Left kidney (tissue), 2 donors: ENCODE results near the gene PPP6R3. TPM values are rescaled to one million over a fixed set of nuclear protein-coding genes. Genes with fewer than 3 reads are reported as not detected.
"Not testable (repeated sequence)": the region's sequence is repeated elsewhere in the genome, so short reads cannot be mapped to it uniquely, and the experiment has no call there.

Experiments used
- DNase-seq: peaks from one replicate; pipeline ENCODE4 v3.0.0-alpha.2; 2013
- polyA plus RNA-seq: library from polyadenylated mRNA; unstranded; fragments of 120-200 nt; gene quantifications from one replicate; pipeline ENCODE4 v1.2.1, GENCODE V29; 2013; ENCODE audit not compliant: insufficient read length

PPP6R3 gene
- polyA plus RNA-seq, 1 donor: 133 TPM

DNA sequence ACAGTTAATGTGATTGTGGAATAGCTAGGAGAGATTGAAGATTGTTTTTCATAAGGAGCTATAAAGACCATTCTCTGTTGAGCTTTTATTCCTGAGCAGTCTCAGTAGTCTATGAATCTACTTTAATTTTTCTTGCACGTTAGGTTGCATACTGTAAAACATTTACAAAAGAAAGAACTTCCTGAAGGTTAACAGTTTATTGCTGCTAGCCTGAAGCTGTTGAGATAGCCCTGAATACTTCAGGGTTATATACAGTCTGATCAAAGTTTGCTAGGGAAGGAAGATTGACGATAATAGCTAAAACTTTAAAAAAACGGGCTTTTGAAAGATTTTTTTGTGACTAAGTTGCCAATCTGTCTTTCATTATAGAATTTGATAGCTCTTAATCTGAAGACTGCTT is 64.8 kb downstream of the PPP6R3 start:
- DNase-seq: no peak

DNA sequence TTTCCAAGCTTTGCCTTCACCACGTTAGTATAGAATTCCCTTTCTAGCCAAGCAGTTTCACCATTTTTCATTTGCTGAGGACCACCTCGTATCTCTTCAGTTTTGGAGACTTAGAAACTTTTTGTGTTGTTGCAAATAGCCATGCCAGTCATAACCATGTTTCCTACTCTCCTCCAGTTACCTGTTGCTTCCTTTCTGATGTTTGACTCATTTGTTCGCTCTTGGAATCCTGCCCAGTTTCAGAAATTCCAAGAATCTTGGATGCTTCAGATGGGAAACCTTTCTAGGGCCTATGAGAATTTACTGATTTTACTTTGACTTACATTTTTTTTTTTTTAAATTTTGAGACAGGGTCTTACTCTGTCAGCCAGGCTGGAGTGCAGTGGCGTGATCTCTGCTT is 65.4 kb downstream of the PPP6R3 start:
- no peak for DNase-seq

DNA sequence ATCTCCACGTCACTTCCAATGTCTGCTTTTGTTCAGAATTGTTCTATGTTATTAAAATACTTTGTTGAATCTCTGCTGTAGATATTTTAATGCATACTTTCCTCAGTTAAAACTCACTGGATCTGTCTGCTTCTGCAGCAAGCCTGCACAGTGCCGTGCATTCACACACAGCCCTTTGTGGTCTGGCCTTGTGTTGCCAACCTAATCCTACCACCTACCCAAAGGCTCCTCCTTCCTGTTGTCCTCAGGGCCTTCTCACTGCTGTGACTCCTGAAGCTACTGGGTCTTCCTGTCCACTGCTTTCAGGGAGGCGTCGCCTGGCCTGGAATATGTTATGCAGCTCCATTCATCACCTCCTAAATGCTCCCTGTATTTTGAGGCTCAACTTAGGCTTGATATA is 67.0 kb downstream of the PPP6R3 start:
- DNase-seq: no peak

DNA sequence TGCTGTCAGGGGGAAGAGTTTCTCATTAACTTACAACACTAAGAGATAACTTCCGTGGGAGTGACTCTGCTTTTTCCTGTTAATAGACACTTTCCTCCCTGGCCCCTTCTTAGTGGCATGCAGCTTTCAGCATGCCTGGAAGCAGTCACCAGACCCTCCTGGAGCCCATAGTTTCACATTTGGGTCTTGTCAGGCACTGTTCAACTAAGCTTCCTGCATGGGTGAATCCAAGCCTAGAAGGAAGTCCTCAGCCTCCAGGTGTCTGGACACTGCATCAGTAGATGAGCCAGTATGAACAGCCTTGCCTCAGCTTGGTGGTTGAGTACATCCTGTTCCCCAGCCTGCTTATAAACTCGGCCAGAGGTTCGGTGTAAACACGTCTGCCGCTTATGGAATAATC is 68.1 kb downstream of the PPP6R3 start:
- peak; percentile 12 for DNase-seq

DNA sequence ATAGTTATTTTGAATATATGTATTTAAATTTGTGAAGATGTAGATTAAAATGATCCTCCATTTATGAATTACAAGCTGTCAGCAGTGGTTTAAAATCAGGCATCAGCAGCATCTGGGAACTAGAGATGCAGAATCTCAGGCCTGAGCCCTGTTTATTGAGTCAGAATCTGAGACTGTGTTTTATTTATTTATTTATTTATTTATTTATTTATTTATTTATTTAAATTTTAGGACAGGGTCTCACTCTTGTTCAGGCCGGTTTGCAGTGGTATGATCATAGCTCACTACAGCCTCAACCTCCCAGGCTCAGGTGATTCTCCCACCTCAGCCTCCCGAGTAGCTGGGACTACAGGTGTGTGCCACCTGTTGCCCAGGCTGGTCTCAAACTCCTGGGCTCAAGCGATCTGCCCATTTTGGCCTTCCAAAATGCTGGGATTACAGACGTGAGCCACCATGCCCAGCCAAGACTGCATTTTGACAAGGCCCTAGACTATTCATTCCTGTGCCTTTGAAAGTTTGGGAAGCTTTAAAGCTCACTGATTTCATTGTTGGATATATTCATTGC is 70.7 kb downstream of the PPP6R3 start:
- no peak for DNase-seq

DNA sequence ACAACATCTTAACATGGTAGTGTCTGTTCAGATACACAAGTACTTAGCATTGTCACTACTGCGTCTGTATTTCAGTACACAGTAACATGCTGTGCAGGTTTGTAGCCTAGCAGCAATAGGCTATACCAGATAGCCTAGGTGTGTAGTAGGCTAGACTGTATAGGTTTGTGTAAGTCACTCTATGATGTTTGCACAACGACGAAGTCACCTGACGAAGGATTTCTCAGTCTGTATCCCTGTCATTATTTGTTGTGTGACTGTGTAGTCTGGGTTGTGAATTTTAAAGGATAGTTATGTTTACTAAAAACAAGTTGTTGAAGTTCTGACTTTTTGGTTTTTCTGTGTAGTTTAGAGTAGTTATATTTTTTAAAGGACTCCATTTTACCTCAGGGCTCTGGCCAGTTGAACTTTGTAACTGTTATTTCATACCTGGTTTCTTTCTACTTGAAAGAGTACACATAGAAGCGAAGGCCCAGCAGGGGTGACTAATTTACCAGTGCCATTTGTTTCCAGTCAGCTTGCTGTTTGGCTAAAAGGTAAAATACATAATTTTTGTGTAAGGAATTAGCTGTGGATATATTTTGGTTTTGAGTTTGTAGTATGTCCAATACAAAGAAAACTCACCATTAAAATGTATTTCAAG is 72.3 kb downstream of the PPP6R3 start:
- DNase-seq: no peak

DNA sequence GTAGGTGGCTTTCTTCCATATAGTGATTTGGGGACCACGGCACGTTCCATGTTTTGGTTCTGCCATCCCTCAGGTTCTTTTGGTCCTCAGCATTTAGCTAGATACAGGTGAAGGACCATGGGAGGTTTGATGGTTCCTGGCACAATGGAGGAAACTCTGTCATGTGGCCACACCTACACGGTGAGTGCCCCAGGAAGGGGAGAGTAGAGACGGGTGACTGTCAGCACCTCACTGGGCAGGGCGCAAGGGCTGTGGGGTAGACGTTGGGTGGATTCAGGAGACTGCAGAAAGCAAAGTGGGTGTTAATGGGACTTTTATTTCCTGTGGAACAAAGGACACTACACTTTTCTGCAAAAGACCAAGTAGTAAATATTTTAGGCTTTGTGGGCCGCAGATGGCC is 73.4 kb downstream of the PPP6R3 start:
- no peak for DNase-seq

DNA sequence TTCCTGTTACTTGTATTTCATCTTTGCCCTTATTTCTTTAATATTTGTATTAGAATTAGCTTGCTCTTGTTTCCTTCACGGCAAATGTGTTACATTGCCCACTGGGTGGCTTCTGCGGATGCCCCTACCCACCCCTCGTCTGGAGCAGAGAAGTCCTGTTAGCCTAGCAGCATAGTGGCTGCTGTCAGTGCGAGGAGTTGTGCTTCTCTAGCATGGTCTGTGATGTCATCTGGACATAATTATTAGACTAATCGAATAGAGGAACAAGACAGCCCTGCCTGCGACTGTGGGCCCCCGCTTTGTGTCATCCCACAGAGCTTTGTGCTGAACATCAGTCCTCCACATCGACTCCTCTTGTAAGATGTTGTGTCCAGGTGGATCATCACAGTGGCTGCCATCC is 74.5 kb downstream of the PPP6R3 start:
- no peak for DNase-seq

DNA sequence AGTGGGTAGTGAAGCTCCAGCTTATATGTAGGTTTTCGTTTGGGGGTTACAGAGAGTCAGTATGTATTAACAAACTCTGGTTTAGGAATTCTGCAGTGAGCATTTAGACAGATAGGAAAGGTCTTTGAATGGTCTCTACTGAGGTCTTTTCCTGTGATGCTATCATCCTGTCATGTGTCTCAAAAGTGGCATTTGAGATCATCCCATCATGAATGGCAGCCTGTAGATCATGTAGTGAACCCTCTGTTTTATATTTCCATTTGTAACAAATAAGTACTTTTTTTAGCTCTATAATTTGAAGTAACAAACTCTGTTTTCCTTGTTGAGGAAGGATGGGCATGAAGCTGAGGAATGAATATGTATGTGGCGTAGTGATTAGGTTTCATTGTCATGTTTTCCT is 76.2 kb downstream of the PPP6R3 start:
- DNase-seq: no peak

DNA sequence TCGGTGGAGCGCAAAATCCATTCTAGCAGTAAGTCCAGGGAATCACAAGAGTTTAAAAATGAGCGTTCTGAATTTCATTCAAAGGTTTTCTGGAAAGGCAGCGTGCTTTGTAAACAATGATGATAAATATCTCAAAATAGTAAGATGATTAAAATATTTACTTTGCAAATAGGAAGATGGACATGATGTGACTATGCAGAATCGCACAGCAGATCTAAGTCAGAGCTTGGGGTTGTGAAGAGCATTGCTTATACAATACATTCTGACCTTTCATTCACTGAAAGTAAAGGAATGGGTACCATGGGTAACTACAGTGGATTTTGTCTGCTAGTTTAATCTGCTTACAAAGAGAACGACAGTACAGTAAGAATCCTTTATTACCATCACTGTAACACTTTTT is 77.5 kb downstream of the PPP6R3 start:
- no peak for DNase-seq

DNA sequence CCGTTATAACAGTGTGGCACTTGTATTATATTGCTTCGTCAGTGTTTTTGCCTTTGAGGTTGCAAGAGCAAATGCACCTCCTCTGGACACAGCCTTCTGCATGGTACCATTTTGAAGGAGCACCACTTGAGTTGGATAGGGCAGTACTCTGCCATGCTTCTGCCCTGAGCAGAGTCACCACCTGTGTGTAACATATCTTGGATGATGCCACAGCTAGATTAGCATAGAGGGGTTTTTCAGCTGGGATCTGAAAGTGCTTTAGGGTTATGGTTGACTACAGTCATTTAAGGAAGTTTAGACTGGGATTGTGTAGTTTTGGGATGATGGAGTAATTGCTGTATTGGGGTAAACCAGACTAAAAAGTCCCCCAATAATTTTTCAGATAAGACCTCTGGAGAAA is 78.8 kb downstream of the PPP6R3 start:
- DNase-seq: no peak

DNA sequence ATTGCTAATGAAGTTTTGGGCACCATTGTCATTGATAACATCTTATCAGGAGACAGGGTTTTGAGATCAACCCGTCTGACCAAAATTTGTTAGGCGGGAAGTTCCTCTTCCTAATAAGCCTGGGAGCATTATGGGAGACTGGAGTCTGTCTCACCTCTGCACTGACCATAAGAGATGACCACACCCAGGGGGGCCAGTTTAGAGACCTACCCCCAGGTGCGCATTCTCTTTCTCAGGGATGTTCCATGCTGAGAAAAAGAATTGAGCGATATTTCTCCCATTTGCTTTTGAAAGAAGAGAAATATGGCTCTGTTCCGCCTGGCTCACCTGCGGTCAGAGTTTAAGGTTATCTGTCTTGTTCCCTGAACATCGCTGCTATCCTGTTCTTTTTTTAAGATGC is 80.0 kb downstream of the PPP6R3 start:
- not testable (repeated sequence) for DNase-seq

DNA sequence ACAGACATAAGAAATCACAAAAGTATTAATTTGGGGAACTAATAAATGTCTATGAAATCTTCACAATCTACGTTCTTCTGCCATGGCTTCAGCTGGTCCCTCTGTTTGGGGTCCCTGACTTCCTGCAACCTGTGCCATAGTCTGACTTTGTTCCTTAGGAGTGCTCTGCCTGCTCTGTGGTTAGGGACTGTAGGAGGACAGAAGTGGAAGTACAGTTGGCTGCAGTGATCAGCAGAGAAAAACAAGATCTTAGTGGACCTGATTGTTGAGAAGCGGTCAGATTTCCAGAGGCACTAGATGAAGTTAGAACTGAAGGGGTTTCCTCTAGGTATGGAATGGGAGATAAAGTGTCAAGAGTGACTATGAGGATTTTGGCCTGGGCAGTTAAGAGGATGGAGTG is 80.6 kb downstream of the PPP6R3 start:
- DNase-seq: no peak

DNA sequence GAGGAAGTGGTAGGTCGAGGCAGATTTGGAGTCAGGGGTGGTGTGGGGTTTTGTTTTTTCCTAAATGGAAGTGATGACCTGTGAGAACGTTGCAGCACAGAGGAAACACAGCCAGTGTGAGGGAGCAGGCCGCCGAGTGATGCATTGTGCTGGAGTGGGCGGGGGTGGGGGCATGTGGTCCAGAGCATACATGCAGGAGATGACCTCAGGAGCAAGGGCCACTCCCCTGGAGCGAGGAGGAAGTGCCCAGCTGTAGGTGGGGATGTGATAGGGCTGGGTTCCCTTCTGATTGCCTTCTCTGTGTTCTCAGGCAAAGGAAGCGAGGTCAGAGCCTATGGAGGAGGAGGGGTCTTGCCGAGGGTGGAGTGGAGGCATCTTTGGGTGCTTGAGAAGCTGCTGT is 81.4 kb downstream of the PPP6R3 start:
- DNase-seq: no peak

DNA sequence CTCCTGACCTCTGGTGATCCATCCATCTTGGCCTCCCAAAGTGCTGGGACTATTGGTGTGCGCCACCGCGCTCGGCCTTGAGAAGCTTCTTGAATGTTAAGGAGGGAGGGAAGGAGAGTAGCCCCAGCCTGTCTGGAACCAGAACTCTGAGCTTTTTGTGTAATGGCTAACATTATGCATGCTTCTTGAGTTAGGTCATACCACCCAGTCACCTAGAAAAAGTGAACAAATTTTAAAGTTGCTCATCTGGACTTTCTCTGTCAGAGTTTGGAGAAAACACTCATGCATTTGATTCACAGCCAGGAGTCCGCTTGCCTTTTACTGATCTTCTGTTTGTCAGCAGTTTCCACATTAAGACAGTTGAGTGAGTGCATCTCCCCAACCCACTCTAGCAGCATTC is 82.1 kb downstream of the PPP6R3 start:
- DNase-seq: no peak

DNA sequence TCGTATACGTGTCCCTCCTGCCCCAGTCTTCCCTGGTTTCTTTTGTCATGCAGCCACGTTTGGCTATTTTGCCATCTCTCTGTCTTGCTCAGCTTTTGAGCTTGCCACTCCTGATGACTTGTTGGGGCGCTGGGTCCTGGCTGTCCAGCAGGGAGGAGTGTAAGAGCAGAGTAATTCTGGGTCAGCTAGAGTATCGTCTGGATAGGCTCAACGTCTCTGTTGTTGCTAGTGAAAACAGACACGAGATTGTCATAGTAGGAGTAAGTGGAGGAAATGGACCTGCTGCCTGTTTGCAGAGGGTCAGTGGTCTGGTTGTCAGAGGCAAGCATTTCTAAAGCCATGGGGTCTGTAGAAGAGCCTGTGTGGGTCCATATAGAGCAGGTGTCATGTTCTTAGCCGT is 83.0 kb downstream of the PPP6R3 start:
- no peak for DNase-seq

DNA sequence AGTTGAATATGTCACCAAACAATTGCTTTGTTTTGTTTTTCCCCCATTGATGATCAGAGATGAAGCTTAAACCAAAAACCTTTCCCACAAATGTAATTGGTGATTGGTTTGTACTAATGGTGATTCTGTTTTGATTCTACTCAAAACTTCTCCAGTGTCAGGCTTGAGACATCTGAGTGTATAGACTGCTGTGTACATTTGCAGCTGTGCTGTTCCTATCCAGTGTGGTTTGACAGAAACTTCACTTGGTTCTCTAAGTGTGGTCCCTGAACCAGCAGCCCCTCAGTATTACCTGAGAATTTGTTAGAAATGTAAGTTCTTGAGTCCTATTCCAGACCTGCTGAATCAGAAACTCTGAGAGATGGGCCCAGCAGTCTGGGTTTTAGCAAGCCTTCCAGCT is 84.8 kb downstream of the PPP6R3 start:
- no peak for DNase-seq

DNA sequence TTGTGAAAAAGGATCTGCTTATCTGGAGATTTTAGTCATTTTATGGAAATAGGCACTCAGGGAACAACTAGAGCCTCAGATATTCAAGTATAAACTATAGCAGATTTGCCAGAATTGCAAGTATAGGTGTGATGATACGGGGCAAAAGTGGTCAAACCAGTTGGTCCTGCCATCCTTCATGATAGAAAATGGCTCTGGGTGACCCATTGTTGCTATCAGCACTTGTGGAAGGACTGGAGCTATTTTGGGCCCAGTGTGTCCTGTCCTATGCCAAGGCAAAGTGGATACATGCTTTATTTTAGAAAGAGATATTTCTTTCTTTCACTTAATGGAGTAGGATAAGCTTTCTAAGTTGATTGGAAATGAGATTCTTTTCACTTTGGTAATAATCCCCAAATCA is 85.2 kb downstream of the PPP6R3 start:
- no peak for DNase-seq

DNA sequence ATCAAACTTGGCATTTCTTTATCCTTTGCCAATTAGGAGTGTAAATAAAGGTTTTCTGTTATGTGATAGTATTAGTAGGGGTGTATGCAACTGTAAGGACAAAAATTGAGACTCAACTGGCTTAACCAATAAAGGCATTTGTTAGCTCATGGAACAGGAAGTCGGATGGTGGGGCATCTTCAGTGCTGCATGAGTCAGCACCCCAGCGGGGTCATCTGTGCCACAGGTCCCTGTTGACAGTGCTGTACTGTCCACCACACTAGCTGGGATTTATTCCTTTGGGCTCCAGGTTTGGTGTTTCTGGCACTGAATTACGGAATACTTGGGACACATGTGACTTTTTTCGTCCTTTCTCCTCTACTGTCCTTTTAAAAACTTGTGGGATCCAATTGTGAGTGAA is 86.0 kb downstream of the PPP6R3 start:
- DNase-seq: no peak

DNA sequence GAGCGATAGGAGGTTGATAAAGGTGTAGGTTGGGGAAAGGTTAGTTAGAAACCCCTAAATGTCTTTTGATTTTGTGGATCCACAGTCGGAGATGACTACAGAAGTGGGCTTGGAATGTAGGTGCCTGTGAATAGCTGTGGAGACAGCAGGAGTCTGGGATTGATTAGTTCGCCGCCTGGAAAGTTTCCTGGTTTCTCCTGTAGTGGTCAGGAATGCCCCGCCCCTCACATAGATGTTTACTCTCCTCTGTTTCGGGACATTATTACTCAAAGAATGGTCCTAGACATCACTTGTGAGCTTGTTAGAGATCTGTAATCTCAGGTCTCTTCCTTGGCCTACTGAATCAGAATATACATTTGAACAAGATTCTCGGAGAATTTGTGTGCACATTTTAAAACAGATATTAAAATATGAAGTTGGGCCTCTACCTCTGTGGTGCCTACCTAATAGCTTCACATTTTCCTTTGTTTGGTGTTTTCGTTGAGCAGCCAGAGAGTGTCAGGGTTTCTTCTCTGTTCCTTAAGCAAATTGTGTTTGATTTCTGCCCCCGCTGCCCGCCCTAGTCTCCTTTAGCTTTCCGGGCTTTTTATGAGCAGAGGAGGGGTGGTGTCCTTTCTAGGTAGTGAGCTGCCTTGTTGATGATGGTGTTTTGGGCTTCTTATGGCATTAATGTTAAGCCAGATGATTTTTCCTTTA is 89.4 kb downstream of the PPP6R3 start:
- DNase-seq: no peak

DNA sequence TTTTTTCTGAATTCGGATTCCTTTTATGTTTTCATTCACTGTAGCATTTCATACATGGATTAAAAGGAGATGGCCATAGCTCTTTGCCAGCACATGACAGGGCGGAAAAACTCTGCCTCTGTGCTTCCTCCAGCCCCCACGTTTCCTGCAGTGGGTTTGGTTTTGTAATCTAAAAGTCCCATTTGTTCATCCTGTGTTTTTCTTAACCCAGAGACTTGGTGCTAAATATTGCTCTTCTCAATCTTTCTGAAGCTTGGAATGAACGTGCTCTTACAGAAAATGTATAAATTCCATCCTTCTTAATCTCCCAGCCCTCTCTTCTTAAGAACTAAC is 89.9 kb downstream of the PPP6R3 start:
- no peak for DNase-seq

DNA sequence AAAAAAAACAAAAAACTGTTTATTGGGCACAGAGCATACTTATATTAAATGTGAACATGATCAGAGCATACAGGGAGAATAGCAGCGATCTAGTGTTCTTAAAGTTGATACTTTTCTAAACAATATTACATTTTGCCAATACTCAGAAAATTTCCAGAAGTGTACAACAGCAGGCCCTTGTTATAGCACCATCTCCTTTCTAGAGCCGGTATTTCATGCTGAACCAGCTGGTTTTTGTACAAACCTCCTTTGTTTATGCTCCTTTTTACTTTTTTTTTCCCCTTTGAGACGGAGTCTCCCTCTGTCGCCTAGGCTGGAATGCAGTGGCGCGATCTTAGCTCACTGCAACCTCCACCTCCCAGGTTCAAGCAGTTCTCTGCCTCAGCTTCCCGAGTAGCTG is 90.7 kb downstream of the PPP6R3 start:
- no peak for DNase-seq

DNA sequence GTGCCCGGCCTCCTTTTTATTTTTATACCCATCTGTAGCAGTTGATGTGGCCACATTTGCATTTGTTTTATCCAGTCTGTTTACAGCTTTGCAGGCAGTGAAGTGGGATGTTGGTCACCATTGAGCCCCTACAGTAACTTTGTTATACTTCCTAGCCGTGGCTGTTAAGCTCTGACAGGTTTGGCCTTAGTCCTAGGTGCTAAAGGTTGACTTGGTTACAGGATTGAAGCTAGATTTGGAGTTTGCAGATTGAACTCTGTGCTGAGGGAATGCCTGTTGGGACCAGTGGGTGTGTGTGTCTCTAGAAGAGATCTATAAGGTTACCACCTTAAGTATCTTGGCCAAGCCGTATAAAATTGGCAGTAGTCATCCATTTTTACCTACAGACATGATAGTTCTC is 91.2 kb downstream of the PPP6R3 start:
- no peak for DNase-seq

DNA sequence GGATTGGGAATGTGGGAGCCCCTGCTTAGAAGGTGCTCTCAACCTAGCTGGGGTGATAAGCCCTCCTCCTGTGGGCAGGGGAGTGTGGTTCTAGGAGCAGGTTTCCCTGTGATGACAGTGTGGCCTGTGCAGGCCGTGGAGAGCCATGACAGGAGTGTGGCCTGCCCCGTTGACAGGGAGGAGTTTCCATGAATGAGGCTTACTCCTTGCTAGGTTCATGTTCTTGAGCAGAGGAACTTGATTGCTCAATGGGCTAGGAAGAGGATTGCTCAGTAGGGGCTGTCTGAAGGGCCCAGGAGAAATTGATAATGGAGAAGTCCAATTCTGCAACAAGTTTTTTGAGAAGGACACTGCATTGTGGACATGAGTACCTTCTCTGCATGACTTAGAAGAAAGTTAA is 92.0 kb downstream of the PPP6R3 start:
- no peak for DNase-seq
